NB4 (cell line): ENCODE results near the gene ARVCF.

Source experiments
- POLR2A ChIP-seq: IDR thresholded peaks from 2 replicates; pipeline ENCODE4 v1.6.1; 2011; ENCODE audit warnings: mild to moderate bottlenecking; ENCODE audit not compliant: insufficient read length; ENCODE audit errors: extremely low read depth
- TF ChIP-seq, protein P1 (sequence below): IDR thresholded peaks from one replicate; pipeline ENCODE4 v1.5.1; 2012; ENCODE audit warnings: low read depth, low read length

DNA sequence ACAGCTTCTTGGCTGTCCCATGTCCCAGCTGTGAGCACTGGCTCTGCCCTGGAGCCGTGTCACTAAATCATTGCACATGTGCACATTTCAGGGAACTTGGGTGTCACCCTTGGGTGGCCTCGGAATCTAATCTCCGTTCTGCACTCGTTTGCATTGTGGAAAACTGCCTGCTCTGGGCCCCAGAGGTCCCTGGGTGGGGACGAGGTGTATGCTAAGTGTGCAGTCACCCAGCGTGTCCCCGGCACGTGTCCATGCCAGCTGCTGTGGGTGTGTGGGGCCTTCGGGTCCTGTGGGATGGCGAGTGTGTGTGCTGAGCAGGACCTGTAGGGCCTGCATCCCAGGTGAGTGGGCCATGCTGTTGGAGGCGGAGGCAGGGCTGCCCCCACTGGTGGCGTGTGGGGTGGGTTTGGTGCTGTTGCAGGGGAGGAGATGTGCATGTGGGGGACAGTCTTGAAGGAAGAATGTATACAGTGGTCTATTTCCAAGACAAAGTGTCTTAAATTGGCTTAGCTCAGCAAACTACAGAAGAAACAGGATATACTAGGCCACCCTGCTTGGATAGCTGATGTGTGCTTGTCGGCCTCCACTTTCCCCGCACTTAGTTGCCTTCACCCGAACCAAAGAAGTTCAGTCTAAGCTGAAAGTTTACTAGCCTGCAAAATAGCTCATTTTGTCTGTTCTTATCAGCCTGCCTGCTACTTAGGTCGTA is 18.9 kb upstream of the ARVCF start:
- TF ChIP-seq POLR2A, result no peak
- TF ChIP-seq, protein P1, sequence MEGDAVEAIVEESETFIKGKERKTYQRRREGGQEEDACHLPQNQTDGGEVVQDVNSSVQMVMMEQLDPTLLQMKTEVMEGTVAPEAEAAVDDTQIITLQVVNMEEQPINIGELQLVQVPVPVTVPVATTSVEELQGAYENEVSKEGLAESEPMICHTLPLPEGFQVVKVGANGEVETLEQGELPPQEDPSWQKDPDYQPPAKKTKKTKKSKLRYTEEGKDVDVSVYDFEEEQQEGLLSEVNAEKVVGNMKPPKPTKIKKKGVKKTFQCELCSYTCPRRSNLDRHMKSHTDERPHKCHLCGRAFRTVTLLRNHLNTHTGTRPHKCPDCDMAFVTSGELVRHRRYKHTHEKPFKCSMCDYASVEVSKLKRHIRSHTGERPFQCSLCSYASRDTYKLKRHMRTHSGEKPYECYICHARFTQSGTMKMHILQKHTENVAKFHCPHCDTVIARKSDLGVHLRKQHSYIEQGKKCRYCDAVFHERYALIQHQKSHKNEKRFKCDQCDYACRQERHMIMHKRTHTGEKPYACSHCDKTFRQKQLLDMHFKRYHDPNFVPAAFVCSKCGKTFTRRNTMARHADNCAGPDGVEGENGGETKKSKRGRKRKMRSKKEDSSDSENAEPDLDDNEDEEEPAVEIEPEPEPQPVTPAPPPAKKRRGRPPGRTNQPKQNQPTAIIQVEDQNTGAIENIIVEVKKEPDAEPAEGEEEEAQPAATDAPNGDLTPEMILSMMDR, result no peak
